ENCODE data around the gene CNTN4.

DNA sequence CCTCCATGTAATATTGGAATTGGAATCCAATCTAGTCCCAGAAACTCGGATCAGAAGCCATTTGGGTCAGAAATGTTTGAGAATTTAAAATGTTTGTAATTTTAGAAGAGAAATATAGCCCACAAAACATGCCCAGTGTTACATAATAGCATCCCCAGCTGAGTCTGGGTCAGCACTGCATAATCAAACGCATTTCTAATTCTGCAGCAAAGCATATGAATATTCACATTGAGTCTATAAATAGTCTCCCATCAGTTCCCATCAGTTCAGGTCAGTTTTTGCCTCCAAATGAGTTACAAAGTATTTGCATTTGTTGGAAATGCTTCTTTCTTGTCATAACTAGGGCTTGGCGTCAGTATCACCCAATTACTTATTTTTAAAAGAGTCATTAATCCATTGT, 628.4 kb downstream of the CNTN4 start:
- no peak for TF ChIP-seq FOXM1 (IDR thresholded peaks at IDR 0.05; ENCODE audit: borderline replicate concordance)
- no peak for TF ChIP-seq TARDBP (IDR thresholded peaks at IDR 0.05)
- no peak for TF ChIP-seq SUZ12 (IDR thresholded peaks at IDR 0.05)
- TF ChIP-seq, protein P1, sequence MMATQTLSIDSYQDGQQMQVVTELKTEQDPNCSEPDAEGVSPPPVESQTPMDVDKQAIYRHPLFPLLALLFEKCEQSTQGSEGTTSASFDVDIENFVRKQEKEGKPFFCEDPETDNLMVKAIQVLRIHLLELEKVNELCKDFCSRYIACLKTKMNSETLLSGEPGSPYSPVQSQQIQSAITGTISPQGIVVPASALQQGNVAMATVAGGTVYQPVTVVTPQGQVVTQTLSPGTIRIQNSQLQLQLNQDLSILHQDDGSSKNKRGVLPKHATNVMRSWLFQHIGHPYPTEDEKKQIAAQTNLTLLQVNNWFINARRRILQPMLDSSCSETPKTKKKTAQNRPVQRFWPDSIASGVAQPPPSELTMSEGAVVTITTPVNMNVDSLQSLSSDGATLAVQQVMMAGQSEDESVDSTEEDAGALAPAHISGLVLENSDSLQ (IDR thresholded peaks at IDR 0.05): no peak
- TF ChIP-seq L3MBTL2 (conservative IDR thresholded peaks at IDR 0.05): no peak
- TF ChIP-seq SP1 (IDR thresholded peaks at IDR 0.05): no peak
- no peak for TF ChIP-seq BHLHE40 (IDR thresholded peaks at IDR 0.05; ENCODE audit: borderline replicate concordance)
- TF ChIP-seq FOXA1 (IDR thresholded peaks at IDR 0.05): no peak

All from HEK293T (cell line).